Endothelial cell of umbilical vein (primary cell): Measurements from ENCODE around the gene SECTM1.

Source experiments
- FOS ChIP-seq: IDR thresholded peaks from 2 replicates; pipeline ENCODE4 v1.6.1; 2011; ENCODE audit warnings: mild to moderate bottlenecking, low read length, moderate library complexity, borderline replicate concordance; ENCODE audit not compliant: insufficient read depth
- POLR2A ChIP-seq: IDR thresholded peaks from 2 replicates; pipeline ENCODE4 v1.6.1; 2012; ENCODE audit warnings: low read depth, mild to moderate bottlenecking, control low read depth, low read length
- TF ChIP-seq, protein P1 (sequence below), 2 donors: IDR thresholded peaks; 1 replicate in 1 of 2; 2 replicates in 1 of 2; pipeline ENCODE4 v1.5.1; 2011; ENCODE audit warnings: low read length in 2 of 2, mild to moderate bottlenecking in 2 of 2, moderate library complexity in 2 of 2, control low read depth in 1 of 2, inconsistent platforms in 1 of 2, low read depth in 1 of 2; ENCODE audit not compliant: insufficient read depth in 1 of 2; ENCODE audit errors: extremely low read depth in 1 of 2

GRCh38 chr17:82323514-82324234 is 9.9 kb downstream of the SECTM1 start:
- TF ChIP-seq POLR2A (no peak), FOS (no peak)
- TF ChIP-seq, protein P1, sequence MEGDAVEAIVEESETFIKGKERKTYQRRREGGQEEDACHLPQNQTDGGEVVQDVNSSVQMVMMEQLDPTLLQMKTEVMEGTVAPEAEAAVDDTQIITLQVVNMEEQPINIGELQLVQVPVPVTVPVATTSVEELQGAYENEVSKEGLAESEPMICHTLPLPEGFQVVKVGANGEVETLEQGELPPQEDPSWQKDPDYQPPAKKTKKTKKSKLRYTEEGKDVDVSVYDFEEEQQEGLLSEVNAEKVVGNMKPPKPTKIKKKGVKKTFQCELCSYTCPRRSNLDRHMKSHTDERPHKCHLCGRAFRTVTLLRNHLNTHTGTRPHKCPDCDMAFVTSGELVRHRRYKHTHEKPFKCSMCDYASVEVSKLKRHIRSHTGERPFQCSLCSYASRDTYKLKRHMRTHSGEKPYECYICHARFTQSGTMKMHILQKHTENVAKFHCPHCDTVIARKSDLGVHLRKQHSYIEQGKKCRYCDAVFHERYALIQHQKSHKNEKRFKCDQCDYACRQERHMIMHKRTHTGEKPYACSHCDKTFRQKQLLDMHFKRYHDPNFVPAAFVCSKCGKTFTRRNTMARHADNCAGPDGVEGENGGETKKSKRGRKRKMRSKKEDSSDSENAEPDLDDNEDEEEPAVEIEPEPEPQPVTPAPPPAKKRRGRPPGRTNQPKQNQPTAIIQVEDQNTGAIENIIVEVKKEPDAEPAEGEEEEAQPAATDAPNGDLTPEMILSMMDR (IDR thresholded peaks at IDR 0.05; ENCODE audit: extremely low read depth in 1 of 2, insufficient read depth in 1 of 2, low read depth in 1 of 2, low read length in 2 of 2), result no peak
